HEK293 (cell line): ENCODE data around the gene MSH4.

Experiments
- BCL11A ChIP-seq: fragments of 450-650 bp; formaldehyde crosslinking; IDR thresholded peaks from 2 replicates; pipeline ENCODE4 v1.5.1; 2016; ENCODE audit warnings: low read depth, missing biosample characterization, missing genetic modification characterization
- KLF9 ChIP-seq: fragments of 450-650 bp; formaldehyde crosslinking; IDR thresholded peaks from 2 replicates; pipeline ENCODE4 v1.5.1; 2016; ENCODE audit warnings: missing biosample characterization, missing genetic modification characterization, low read depth
- REST ChIP-seq: fragments of 450-650 bp; formaldehyde crosslinking; IDR thresholded peaks from 2 replicates; pipeline ENCODE4 v1.5.1; 2016; ENCODE audit warnings: missing biosample characterization, missing genetic modification characterization
- TCF7L2 ChIP-seq: IDR thresholded peaks from 2 replicates; pipeline ENCODE4 v1.6.1; 2011; ENCODE audit warnings: low read depth, mild to moderate bottlenecking, inconsistent platforms, low read length, moderate library complexity, borderline replicate concordance
- ZBTB6 ChIP-seq: fragments of 450-650 bp; formaldehyde crosslinking; IDR thresholded peaks from 2 replicates; pipeline ENCODE4 v1.5.1; 2017; ENCODE audit warnings: missing biosample characterization, missing genetic modification characterization
- ZBTB7A ChIP-seq: fragments of 450-650 bp; formaldehyde crosslinking; IDR thresholded peaks from 2 replicates; pipeline ENCODE4 v1.5.1; 2016; ENCODE audit warnings: low read depth, missing biosample characterization, missing genetic modification characterization
- ZNF10 ChIP-seq: fragments of 450-650 bp; formaldehyde crosslinking; IDR thresholded peaks from 2 replicates; pipeline ENCODE4 v1.5.1; 2017; ENCODE audit warnings: missing biosample characterization, missing genetic modification characterization
- ZNF211 ChIP-seq: fragments of 450-650 bp; formaldehyde crosslinking; IDR thresholded peaks from 2 replicates; pipeline ENCODE4 v1.5.1; 2016; ENCODE audit warnings: low read depth, missing biosample characterization, missing genetic modification characterization
- ZNF24 ChIP-seq: fragments of 450-650 bp; formaldehyde crosslinking; IDR thresholded peaks from 2 replicates; pipeline ENCODE4 v1.5.1; 2016; ENCODE audit warnings: missing biosample characterization, missing genetic modification characterization
- TF ChIP-seq, protein P1 (sequence below): fragments of 450-650 bp; IDR thresholded peaks from 2 replicates; pipeline ENCODE4 v1.5.1; 2018; ENCODE audit warnings: missing biosample characterization, missing genetic modification characterization
- TF ChIP-seq, protein P2 (sequence below): fragments of 450-650 bp; formaldehyde crosslinking; IDR thresholded peaks from 2 replicates; pipeline ENCODE4 v1.5.1; 2017; ENCODE audit warnings: missing biosample characterization, mild to moderate bottlenecking, missing genetic modification characterization, moderate library complexity
- TF ChIP-seq, protein P3 (sequence below): fragments of 450-650 bp; formaldehyde crosslinking; IDR thresholded peaks from 2 replicates; pipeline ENCODE4 v1.5.1; 2016; ENCODE audit warnings: missing biosample characterization, missing genetic modification characterization
- TF ChIP-seq, protein P4 (sequence below): fragments of 450-650 bp; formaldehyde crosslinking; IDR thresholded peaks from 2 replicates; pipeline ENCODE4 v1.5.1; 2016; ENCODE audit warnings: missing biosample characterization, missing genetic modification characterization

DNA sequence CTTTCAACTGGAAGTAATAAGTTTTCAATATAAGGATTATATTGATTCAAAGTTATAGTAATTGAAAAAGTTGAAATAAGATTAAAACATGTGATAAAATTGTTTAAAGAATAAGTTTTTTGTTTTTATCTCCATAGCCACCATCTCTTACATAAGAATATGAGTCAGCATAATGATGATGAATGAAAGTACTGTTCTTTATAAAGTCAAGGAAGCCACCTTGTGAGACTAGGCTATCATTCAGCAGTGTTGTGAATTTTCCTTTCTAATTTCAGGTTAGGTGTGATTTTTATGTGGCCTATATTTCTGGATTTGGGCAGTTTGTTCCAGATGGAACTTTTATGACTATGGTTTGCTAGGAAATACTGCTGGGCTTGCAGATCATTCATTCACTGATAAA is 157.9 kb downstream of the MSH4 start:
- TF ChIP-seq, protein P1, sequence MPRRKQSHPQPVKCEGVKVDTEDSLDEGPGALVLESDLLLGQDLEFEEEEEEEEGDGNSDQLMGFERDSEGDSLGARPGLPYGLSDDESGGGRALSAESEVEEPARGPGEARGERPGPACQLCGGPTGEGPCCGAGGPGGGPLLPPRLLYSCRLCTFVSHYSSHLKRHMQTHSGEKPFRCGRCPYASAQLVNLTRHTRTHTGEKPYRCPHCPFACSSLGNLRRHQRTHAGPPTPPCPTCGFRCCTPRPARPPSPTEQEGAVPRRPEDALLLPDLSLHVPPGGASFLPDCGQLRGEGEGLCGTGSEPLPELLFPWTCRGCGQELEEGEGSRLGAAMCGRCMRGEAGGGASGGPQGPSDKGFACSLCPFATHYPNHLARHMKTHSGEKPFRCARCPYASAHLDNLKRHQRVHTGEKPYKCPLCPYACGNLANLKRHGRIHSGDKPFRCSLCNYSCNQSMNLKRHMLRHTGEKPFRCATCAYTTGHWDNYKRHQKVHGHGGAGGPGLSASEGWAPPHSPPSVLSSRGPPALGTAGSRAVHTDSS (tag by site-specific recombination): no peak
- TF ChIP-seq KLF9 (no peak), ZNF10 (tag by site-specific recombination) (no peak), ZBTB6 (tag by site-specific recombination) (no peak), ZNF24 (tag by site-specific recombination) (no peak), BCL11A (tag by site-specific recombination) (no peak), ZNF211 (tag by site-specific recombination) (no peak), TCF7L2 (no peak), ZBTB7A (tag by site-specific recombination) (no peak), REST (tag by site-specific recombination) (no peak)
- TF ChIP-seq, protein P2, sequence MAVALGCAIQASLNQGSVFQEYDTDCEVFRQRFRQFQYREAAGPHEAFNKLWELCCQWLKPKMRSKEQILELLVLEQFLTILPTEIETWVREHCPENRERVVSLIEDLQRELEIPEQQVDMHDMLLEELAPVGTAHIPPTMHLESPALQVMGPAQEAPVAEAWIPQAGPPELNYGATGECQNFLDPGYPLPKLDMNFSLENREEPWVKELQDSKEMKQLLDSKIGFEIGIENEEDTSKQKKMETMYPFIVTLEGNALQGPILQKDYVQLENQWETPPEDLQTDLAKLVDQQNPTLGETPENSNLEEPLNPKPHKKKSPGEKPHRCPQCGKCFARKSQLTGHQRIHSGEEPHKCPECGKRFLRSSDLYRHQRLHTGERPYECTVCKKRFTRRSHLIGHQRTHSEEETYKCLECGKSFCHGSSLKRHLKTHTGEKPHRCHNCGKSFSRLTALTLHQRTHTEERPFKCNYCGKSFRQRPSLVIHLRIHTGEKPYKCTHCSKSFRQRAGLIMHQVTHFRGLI (tag by site-specific recombination): no peak
- TF ChIP-seq, protein P3, sequence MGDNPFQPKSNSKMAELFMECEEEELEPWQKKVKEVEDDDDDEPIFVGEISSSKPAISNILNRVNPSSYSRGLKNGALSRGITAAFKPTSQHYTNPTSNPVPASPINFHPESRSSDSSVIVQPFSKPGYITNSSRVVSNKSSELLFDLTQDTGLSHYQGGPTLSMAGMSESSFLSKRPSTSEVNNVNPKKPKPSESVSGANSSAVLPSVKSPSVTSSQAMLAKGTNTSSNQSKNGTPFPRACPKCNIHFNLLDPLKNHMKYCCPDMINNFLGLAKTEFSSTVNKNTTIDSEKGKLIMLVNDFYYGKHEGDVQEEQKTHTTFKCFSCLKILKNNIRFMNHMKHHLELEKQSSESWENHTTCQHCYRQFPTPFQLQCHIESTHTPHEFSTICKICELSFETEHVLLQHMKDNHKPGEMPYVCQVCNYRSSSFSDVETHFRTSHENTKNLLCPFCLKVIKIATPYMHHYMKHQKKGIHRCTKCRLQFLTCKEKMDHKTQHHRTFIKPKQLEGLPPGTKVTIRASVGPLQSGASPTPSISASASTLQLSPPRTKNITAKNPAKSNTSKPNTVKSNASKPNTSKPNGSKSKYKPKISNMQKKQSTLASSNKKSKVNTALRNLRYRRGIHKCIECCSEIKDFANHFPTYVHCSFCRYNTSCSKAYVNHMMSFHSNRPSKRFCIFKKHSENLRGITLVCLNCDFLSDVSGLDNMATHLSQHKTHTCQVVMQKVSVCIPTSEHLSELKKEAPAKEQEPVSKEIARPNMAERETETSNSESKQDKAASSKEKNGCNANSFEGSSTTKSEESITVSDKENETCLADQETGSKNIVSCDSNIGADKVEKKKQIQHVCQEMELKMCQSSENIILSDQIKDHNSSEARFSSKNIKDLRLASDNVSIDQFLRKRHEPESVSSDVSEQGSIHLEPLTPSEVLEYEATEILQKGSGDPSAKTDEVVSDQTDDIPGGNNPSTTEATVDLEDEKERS (tag by site-specific recombination): no peak
- TF ChIP-seq, protein P4, sequence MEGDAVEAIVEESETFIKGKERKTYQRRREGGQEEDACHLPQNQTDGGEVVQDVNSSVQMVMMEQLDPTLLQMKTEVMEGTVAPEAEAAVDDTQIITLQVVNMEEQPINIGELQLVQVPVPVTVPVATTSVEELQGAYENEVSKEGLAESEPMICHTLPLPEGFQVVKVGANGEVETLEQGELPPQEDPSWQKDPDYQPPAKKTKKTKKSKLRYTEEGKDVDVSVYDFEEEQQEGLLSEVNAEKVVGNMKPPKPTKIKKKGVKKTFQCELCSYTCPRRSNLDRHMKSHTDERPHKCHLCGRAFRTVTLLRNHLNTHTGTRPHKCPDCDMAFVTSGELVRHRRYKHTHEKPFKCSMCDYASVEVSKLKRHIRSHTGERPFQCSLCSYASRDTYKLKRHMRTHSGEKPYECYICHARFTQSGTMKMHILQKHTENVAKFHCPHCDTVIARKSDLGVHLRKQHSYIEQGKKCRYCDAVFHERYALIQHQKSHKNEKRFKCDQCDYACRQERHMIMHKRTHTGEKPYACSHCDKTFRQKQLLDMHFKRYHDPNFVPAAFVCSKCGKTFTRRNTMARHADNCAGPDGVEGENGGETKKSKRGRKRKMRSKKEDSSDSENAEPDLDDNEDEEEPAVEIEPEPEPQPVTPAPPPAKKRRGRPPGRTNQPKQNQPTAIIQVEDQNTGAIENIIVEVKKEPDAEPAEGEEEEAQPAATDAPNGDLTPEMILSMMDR (tag by site-specific recombination): no peak
